HPDE6-E6E7 (cell line): ENCODE results near the gene EMC9.

ENCODE experiments used
- DNase-seq: peaks from one replicate; pipeline ENCODE4 v3.0.0; 2011; ENCODE audit warnings: missing footprints; ENCODE audit errors: extremely low spot score

Gene EMC9

DNA sequence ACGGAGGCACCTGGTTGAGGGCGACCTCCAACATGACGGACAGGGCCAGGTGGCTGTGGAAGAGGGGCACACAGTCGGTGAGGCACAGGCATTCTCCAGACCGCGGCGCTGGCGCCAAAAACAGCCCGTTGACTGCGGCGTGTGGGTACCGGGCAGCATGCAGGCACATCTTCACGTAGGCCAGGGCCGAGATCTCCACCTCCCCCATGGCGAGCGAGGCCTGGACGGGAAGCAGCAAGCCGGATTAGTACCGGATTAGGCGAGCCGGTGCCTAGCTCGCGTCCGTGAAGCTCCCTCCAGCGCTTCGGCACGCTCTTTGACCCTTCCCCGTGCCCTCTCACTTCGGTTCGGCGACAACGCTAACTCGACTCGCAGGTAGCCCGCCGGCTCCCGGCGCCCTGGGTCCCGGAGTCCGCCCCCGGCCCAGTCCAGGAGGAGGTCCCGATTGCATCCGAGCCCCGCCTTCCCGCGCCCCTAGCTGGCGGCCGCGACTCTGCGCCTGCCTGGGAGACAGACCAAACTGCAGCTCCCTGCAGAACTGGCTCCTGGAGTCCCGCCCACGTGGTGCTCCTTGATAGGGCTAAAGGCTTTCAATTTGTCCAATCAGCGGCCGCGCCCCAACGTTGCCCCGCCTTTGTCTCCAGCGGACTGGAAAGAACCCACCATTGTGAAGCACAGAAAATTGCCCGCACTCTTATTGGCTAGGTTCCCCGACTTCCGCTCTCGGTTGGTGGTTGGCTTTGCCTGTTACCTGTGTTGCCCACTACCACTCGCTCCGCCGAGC lies at the start of gene EMC9:
Gene EMC9 (minus strand): TSS at position 495 of the 784 bp plus-strand sequence. CDS start 287 bp downstream, at position 208.
- peak; percentile 95 for DNase-seq

DNA sequence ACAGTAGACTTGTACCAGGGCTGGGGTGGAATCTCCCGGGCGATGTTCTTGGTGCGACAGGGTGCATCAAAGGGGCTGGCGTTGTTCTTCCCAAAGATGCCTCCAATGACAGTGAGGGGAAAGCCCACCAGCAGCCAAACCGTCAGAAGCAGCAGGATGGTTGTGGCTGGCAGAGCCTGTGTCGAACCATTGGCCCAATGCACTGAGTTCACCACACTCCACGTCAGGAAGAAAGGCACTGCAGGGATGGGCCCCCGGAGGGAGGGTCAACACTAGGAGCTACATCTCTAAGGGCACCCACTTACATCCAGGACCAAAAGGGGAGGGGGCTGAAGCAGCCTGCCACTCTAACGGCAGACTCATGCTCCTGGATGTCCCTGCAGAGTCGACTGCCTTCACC lies 49.0 kb upstream of the EMC9 start:
- DNase-seq = no peak

DNA sequence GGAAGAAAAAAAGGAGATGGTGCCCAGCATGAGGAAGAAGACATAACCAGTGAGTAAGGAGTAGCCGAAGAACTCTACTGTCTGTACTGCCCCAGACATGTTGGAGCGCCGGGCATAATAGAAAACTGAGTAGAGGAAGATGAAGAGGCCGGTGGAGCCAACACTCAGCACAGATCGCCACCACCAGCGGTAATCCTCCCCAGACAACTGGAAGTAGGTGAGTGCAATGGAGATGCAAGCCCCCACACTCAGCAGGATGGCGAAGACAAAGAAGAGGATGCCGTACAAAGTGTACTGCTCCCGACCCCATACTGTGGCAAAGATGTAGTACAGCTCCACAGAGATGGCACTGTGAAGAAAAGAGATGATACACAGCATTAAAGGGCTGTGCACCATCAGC lies 48.1 kb upstream of the EMC9 start:
- no peak for DNase-seq

DNA sequence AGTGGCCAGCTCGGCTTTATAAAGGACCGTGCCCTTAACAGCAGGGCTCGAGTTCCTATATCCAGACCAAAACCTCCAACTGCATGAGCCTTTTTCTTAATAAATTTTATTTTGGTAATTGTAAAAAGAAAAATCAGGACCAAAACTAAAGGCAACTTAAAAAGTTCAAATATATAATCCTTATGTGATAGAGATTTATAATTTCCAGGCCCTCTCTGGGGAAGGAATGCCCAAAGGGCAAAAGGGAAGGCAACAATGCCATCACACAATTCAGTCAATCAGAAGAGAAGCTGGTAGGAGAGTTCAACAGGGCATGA lies 47.6 kb upstream of the EMC9 start:
- no peak for DNase-seq

DNA sequence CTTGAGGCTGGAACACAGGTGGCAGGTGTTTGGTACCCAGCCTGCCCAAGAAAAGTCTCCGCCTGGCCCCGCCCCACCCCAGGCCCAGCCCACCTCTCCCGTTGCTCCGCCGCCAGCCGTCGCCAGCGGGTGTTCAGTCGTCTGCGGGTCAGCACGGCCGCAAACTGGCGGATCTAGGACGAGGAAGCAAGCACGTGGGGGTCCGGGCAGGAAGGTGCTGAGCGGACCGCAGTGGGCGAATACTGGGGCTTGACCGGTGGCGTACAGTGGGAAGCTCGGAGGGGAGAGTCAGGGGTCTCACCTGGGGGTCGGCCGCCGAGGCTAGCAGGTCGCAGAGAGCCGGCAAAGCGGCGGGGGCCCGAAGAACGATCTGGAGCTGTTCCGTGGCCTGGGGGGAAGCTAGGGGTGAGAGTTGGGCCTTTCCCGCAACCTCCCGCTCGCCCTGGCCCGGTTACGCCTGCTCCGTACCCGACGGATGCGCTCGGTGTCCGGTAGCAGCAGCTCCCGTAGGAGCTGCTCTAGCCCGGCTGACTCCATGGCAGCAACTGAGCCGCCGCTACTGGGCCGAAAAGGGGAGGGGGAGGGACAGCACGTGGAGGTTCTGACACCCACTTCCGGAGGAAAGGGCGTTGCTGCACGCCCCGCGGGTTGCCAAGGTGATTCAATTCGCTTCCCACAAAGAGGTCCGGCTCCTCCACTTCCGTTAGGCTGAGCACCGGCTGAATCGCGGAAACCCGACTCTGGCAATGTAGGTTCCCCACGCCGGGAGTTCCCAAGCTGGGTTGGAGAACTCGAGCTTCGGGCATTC lies 47.1 kb upstream of the EMC9 start, which contains the start of gene IPO4:
Gene IPO4 (minus strand): TSS at position 566 of the 808 bp plus-strand sequence. CDS start 29 bp downstream, at position 537.
- peak; percentile 98 for DNase-seq

DNA sequence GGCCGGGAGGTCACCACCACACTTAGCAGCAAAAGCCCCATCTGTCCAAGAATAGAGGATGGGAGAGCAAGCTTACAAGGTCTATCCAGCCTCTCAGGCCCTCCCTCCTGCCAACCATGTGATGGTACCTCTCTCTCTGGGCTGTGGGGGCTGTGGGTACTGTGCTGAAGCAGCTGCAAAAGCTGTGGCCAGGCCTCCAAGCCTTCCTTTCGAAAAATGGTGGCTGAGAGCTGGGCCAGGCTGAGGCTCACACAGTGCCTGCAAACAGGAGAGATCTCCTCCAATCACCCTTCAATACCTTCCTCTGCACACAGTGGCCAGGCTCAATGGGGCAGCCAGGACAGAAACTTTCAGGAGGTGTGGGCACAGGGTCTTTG lies 46.1 kb upstream of the EMC9 start:
- DNase-seq = no peak

GRCh38 chr14:24186831-24187538 lies 45.6 kb upstream of the EMC9 start:
- no peak for DNase-seq

- no peak for DNase-seq
Measured at GRCh38 chr14:24185741-24186140, 44.4 kb upstream of the EMC9 start.

DNA sequence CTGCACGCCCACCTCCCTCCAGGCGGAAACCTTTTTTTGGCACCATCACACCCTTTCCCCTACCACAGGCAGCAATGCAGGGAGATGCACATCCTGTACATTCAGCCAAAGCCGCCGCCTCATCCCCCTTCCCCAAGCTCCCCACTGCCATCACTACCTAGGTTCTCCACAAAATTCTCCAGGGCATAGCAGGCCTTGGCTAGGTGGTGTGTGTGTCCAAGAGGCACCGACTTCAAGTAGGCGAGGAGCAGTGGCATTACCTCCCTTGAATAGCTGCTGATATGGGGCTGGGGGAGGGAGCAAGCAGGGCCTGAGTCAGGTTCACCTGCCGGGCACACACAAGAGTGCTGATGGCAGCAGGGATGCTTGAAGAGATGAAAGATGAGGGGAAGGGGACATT lies 43.6 kb upstream of the EMC9 start:
- DNase-seq = no peak

GRCh38 chr14:24184104-24184970 lies 42.9 kb upstream of the EMC9 start:
- DNase-seq = no peak

DNA sequence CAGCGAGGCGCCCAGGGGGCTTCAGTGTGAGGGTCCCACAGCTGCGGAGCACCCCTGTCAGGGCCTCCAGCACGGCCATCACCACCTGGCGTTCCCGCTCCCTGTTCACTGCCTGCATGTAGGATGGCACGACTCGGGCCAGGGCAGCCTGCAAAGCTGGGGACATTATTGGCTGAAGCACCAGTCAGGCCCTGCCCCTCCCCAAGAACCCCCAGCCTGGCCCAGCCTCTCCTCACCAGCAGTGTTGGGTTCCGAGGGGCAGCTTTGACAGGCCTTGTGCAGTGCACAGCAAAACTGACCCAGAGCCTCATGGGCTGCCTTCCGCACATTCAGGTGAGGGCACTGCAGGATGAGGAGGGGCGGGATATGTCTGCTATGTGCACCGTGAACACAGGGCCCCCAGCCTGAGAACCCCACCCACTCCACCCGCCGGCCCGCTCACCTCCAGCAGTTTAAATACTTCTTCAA lies 41.7 kb upstream of the EMC9 start:
- no peak for DNase-seq

DNA sequence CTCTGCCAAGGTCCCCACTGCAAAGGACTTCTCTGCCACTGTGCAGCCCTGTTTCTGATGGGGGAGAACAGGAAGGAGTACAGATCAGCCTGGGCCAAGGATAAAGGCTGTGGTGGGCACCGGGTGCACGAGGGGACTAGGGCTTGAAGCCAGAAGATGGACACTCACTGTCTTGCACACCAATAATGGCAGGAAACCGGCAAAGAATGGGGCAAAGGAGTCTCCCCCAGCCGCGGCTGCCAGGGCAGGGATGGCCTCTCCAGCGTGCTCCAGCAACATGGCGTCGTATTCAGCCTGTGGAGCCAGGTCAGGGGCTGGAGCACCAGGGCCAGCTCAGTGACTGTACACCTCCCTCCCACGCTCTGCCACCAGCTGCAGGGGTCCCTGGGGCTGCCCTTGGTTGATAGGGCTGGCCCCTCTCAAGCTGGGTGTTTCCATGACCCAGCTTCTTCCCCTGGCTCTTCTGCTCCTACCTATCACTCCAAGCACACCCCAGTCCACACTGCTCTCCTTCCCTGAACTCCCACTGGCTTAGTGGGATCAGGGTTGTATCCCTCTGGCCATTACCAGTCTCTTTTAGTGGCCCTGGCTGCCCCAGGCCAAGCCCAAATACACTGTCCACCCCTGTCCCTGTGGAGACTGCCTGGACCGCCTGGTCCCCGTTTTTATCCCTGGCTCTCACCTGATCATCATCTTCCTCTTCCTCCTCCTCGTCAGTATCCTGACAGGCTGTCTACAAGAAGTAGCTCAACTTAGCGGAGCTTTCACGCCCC lies 40.9 kb upstream of the EMC9 start:
- DNase-seq = no peak

DNA sequence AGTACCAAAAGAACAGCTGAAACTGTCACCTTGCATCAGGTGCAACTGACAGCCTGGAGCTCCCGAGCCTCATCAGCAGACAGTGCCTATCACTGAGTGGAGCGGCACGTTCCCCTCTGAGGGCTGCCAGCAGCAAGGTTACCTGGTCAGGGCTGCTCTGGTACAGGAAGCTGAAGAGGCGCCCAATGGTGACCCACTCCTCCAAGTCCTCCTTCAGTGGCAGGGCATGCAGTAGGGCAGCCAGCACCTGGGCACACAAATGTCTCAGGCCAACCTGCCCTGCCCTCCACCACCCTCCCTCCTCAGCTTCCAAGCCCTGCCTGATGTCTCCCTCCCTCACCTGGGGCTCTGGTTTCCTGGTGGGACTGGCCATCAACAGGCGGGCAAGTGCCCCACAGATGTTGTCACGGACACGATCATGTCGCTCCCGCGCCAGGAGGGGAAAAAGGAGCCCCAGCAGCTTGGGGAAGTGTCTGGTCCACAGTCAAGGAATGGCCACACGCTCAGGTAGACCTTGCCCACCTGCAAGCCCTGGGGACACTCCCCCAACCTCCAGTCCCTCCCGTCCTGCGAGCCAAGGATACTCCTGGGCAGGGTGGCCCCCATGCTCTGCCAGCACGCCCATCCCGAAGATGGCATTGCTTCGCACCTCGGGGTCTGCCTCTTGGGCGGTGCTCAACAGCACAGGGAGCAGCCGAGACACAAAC lies 40.1 kb upstream of the EMC9 start:
- no peak for DNase-seq

DNA sequence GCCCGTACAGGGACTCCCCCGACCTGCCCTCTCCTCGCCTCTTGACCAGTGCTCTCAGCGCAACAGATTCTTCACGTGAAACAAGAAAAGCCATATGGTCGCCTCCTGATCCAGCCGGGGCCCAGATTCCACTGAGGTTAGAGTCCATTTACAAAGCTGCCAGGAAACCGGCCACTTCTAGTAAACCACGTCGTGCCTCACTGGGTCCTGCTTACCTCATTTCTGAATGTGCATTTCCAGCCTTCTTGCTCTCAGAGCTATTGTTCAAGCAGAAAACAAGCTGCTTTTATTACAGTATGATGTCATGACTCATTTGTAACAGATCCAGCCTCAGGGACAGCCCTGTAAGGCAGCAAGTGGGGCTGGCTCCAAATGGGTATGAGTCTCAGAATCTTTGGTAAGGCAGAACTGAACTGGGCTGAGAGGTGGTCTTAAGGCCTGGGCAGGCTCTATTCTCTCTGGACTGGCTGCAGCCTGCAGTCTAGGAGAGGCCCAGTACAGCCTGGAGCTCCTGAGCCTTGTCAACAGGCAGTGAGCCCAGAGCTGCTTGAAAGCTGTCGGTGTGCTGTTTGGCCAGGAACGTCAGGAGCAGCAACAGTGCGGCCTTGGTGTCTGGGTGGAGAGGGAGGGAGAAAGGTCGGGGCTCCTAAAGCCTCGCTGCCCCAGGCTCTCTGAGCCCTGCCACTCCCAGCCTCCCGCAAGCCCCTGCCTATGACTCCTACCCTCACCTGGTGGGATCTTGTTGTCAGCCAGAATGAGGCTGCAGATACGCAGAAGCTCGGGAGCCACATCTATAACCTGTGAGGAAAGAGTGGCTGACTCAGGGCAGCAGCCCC lies 38.8 kb upstream of the EMC9 start:
- DNase-seq = no peak

- DNase-seq = no peak
Measured at GRCh38 chr14:24179294-24179960, 38.0 kb upstream of the EMC9 start.

DNA sequence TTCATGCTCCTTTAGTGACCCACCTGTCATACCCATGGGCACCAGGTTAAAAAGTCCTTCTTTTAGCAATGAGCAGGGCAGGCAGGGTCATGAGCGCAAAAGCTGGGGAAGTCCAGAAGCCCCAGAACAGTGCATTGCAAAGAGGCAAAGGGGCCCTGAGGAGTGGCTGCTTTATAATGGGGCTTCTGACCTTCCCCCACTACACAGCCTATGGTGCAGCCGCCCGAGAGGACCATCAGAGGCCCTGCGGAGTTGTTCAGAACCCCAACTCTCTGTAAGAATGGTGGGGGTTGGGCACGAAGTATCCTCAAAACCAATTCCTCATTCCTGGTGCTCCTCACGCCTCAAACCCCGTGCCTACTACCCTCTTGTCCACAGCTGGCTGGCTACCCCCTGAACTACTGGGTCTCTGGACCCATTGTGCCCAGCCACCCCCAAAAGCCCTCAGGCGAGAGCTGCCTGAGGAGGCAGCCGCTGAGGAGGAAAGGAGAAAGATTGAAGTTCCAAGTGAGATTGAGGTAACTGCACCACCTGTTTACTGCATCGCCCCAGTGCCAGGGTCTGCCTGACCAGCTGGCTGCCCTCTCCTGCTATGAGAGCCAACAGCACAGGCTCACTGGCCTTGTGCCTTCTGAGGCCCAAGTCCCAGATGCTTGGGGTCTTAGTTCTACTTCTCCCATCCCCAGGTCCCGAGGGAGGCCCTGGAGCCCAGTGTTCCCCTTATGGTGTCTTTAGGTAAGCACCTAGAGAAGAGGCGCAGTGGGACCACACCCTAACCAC lies 37.2 kb upstream of the EMC9 start:
- no peak for DNase-seq

- DNase-seq = no peak
Measured at GRCh38 chr14:24177891-24178290, 36.5 kb upstream of the EMC9 start.
